LNCaP clone FGC (cell line): ENCODE measurements around the gene TMEM144.

ENCODE experiments used
- DNase-seq: peaks from one replicate; pipeline ENCODE4 v3.0.0-alpha.2; 2011; ENCODE audit warnings: low read depth
- H3K4me3 ChIP-seq: 2 replicates; pipeline ENCODE4 v1.5.1; 2011; ENCODE audit warnings: mild to moderate bottlenecking, low read depth, low read length, control low read depth
- CTCF ChIP-seq: IDR thresholded peaks from 2 replicates; pipeline ENCODE4 v1.5.1; 2012; ENCODE audit warnings: mild to moderate bottlenecking; ENCODE audit not compliant: control insufficient read depth, insufficient read depth; ENCODE audit errors: extremely low read depth

TMEM144 gene

GRCh38 chr4:158282252-158282651 lies 72.0 kb downstream of the TMEM144 start:
- H3K4me3 ChIP-seq: no peak overlapping the region
- no peak for DNase-seq
- TF ChIP-seq CTCF: no peak

GRCh38 chr4:158285429-158286216 lies 75.3 kb downstream of the TMEM144 start:
- H3K4me3 ChIP-seq: no peak overlapping the region
- no peak for DNase-seq
- no peak for TF ChIP-seq CTCF

- DNase-seq: no peak
- no peak overlapping the region for H3K4me3 ChIP-seq
- TF ChIP-seq CTCF: no peak
Measured at GRCh38 chr4:158290912-158291311, 80.6 kb downstream of the TMEM144 start.

GRCh38 chr4:158291334-158292055 lies 81.2 kb downstream of the TMEM144 start:
- no peak for DNase-seq
- H3K4me3 ChIP-seq: no peak overlapping the region
- TF ChIP-seq CTCF: no peak

- no peak overlapping the region for H3K4me3 ChIP-seq
- no peak for DNase-seq
- TF ChIP-seq CTCF: no peak
Measured at GRCh38 chr4:158292156-158292555, 81.9 kb downstream of the TMEM144 start.

- no peak for TF ChIP-seq CTCF
- no peak for DNase-seq
- H3K4me3 ChIP-seq: no peak overlapping the region
Measured at GRCh38 chr4:158295053-158295452, 84.8 kb downstream of the TMEM144 start.
